Measurements from ENCODE around the gene RIN1. TPM values are rescaled to one million over a fixed set of nuclear protein-coding genes. Genes with fewer than 3 reads are reported as not detected.
A peak's percentile ranks its signal among the peaks of the same experiment; 100 is the strongest.
"Not testable (repeated sequence)": the region's sequence is repeated elsewhere in the genome, so short reads cannot be mapped to it uniquely, and the experiment has no call there.

The RIN1 gene
- total and polyA plus RNA-seq, 2 experiments from 2014 or later = 1.9 to 9.4 TPM

- peak overlapping the region; percentile 84 for H3K27ac ChIP-seq
- H3K9me3 ChIP-seq (ENCODE audit: low read depth) = no peaks in the 10 kb centered on the region
- H3K27me3 ChIP-seq = no peaks in the 10 kb centered on the region
- no peaks in the 10 kb centered on the region for H3K36me3 ChIP-seq
- peaks cover 17% of the 10 kb centered on the region for H3K4me1 ChIP-seq (ENCODE audit: low read depth)
- peak; percentile 95 to 97 for DNase-seq (ENCODE audit: low read depth in 1 of 2, low spot score in 1 of 2)
- peak overlapping the region; percentile 49 for H3K4me3 ChIP-seq
- TF ChIP-seq CTCF (IDR thresholded peaks at IDR 0.05; ENCODE audit: low read depth, low read length) = peak; percentile 95
These were observed 24.2 kb downstream of the RIN1 start for GRCh38 chr11:66311965-66312548.

- TF ChIP-seq CTCF (IDR thresholded peaks at IDR 0.05; ENCODE audit: low read depth, low read length) = no peak
These were observed 24.7 kb downstream of the RIN1 start for GRCh38 chr11:66311470-66311964.

GRCh38 chr11:66310803-66311440 lies 25.3 kb downstream of the RIN1 start:
- Histone ChIP-seq H3K4me1 (ENCODE audit: low read depth) (peaks cover 12% of the 10 kb centered on the region), H3K27ac (peak overlapping the region; percentile 84)
- not testable (repeated sequence) for H3K36me3 ChIP-seq; H3K9me3 ChIP-seq (ENCODE audit: low read depth); H3K4me3 ChIP-seq; H3K27me3 ChIP-seq; DNase-seq (ENCODE audit: low read depth in 1 of 2, low spot score in 1 of 2)

More at GRCh38 chr11:66311470-66311964, 24.7 kb downstream of the RIN1 start:
- no peaks in the 10 kb centered on the region for H3K36me3 ChIP-seq
- no peaks in the 10 kb centered on the region for H3K27me3 ChIP-seq
- peaks cover 14% of the 10 kb centered on the region for H3K4me1 ChIP-seq (ENCODE audit: low read depth)
- peak overlapping the region; percentile 49 for H3K4me3 ChIP-seq
- no peaks in the 10 kb centered on the region for H3K9me3 ChIP-seq (ENCODE audit: low read depth)
- H3K27ac ChIP-seq = peak overlapping the region; percentile 84
- no peak for DNase-seq (ENCODE audit: low read depth in 1 of 2, low spot score in 1 of 2)

GRCh38 chr11:66310324-66310723 lies 25.9 kb downstream of the RIN1 start:
- no peak for DNase-seq (ENCODE audit: low read depth in 1 of 2, low spot score in 1 of 2)
- H3K27me3 ChIP-seq = no peaks in the 10 kb centered on the region
- H3K4me1 ChIP-seq (ENCODE audit: low read depth) = peaks cover 12% of the 10 kb centered on the region
- no peaks in the 10 kb centered on the region for H3K9me3 ChIP-seq (ENCODE audit: low read depth)
- no peak overlapping the region for H3K4me3 ChIP-seq
- TF ChIP-seq CTCF (IDR thresholded peaks at IDR 0.05; ENCODE audit: low read depth, low read length) = no peak
- no peak overlapping the region for H3K27ac ChIP-seq
- H3K36me3 ChIP-seq = no peaks in the 10 kb centered on the region

GRCh38 chr11:66309475-66309874 lies 26.8 kb downstream of the RIN1 start:
- Histone ChIP-seq H3K36me3 (no peaks in the 10 kb centered on the region), H3K27ac (no peak overlapping the region), H3K4me1 (ENCODE audit: low read depth) (peaks cover 12% of the 10 kb centered on the region), H3K27me3 (no peaks in the 10 kb centered on the region), H3K9me3 (ENCODE audit: low read depth) (no peaks in the 10 kb centered on the region), H3K4me3 (no peak overlapping the region)
- TF ChIP-seq CTCF (IDR thresholded peaks at IDR 0.05; ENCODE audit: low read depth, low read length) = no peak
- DNase-seq (ENCODE audit: low read depth in 1 of 2, low spot score in 1 of 2) = no peak

- Histone ChIP-seq H3K9me3 (ENCODE audit: low read depth) (no peaks in the 10 kb centered on the region), H3K27ac (no peak overlapping the region), H3K4me3 (no peak overlapping the region), H3K27me3 (no peaks in the 10 kb centered on the region), H3K4me1 (ENCODE audit: low read depth) (no peaks in the 10 kb centered on the region), H3K36me3 (no peaks in the 10 kb centered on the region)
- no peak for DNase-seq (ENCODE audit: low read depth in 1 of 2, low spot score in 1 of 2)
- TF ChIP-seq CTCF (IDR thresholded peaks at IDR 0.05; ENCODE audit: low read depth, low read length) = no peak
These were observed 33.6 kb downstream of the RIN1 start for GRCh38 chr11:66302656-66303055.
